ENCODE measurements around the gene ITSN1. TPM values are rescaled to one million over a fixed set of nuclear protein-coding genes. Genes with fewer than 3 reads are reported as not detected.

ITSN1 gene
- total and polyA plus RNA-seq, 2 donors = 7.2 to 7.4 TPM

GRCh38 chr21:33844890-33845205 is 202.5 kb downstream of the ITSN1 start:
- no peaks in the 10 kb centered on the region for H3K4me1 ChIP-seq (ENCODE audit: control insufficient read depth in 2 of 2, insufficient read depth in 2 of 2, low read length in 2 of 2)
- H3K27me3 ChIP-seq (ENCODE audit: control insufficient read depth in 2 of 2, insufficient read depth in 1 of 2, low read length in 1 of 2) = no peaks in the 10 kb centered on the region
- peaks cover 0 to 11% of the 10 kb centered on the region in 2 donors for H3K9me3 ChIP-seq (ENCODE audit: control insufficient read depth in 2 of 2, insufficient read depth in 1 of 2, low read length in 1 of 2)
- no peak overlapping the region for H3K4me3 ChIP-seq (ENCODE audit: low read length in 2 of 2)
- no peak overlapping the region for H3K27ac ChIP-seq (ENCODE audit: low read depth in 1 of 2, low read length in 1 of 2)
- DNase-seq (ENCODE audit: low read depth in 6 of 9, low spot score in 9 of 9) = no peak
- no peaks in the 10 kb centered on the region for H3K36me3 ChIP-seq (ENCODE audit: control insufficient read depth in 2 of 2, insufficient read depth in 2 of 2, low read length in 1 of 2)
- 97% methylated on average over 6 of the region's 6 CpGs for WGBS

GRCh38 chr21:33846141-33846540 is 203.8 kb downstream of the ITSN1 start:
- peaks cover 0 to 11% of the 10 kb centered on the region in 2 donors for H3K9me3 ChIP-seq (ENCODE audit: control insufficient read depth in 2 of 2, insufficient read depth in 1 of 2, low read length in 1 of 2)
- no peak for DNase-seq (ENCODE audit: low read depth in 6 of 9, low spot score in 9 of 9)
- no peaks in the 10 kb centered on the region for H3K36me3 ChIP-seq (ENCODE audit: control insufficient read depth in 2 of 2, insufficient read depth in 2 of 2, low read length in 1 of 2)
- 79% methylated on average over 3 of the region's 3 CpGs for WGBS
- H3K4me3 ChIP-seq (ENCODE audit: low read length in 2 of 2) = no peak overlapping the region
- no peak overlapping the region for H3K27ac ChIP-seq (ENCODE audit: low read depth in 1 of 2, low read length in 1 of 2)
- no peaks in the 10 kb centered on the region for H3K4me1 ChIP-seq (ENCODE audit: control insufficient read depth in 2 of 2, insufficient read depth in 2 of 2, low read length in 2 of 2)
- no peaks in the 10 kb centered on the region for H3K27me3 ChIP-seq (ENCODE audit: control insufficient read depth in 2 of 2, insufficient read depth in 1 of 2, low read length in 1 of 2)

DNA sequence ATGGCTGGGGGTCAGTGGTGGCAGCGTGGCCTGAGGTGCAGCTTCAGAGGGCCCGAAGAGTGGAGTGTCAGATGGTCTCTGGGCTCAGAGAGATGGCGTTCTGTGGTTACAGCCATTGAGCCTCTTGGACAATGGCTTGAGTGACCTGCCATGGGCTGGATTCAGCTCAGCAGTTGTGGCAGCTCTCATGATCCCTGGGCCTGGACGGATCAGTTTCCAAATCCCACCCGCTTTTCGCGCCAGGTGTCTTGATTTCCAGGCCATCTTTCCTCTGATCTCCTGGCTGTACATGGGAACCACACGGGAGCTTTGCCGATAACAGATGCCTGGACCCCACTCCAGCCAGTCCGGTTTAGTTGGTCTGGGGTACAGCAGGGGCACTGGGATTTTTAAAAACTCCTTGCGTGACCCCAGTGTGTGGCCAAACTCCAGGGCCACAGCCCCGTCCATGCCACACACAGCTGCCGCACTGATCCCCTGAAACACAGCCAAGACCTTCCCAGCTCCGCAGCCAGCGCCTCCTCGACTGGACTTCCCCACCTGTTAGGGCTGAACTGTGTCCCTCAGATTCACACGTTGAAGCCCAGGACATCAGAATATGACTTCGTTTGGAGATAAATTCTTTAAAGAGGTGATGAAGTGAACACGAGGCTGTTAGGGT is 205.4 kb downstream of the ITSN1 start:
- DNase-seq (ENCODE audit: low read depth in 6 of 9, low spot score in 9 of 9) = no peak
- Histone ChIP-seq H3K4me1 (ENCODE audit: control insufficient read depth in 2 of 2, insufficient read depth in 2 of 2, low read length in 2 of 2) (no peaks in the 10 kb centered on the region), H3K27ac (ENCODE audit: low read depth in 1 of 2, low read length in 1 of 2) (no peak overlapping the region), H3K36me3 (ENCODE audit: control insufficient read depth in 2 of 2, insufficient read depth in 2 of 2, low read length in 1 of 2) (no peaks in the 10 kb centered on the region), H3K4me3 (ENCODE audit: low read length in 2 of 2) (no peak overlapping the region), H3K27me3 (ENCODE audit: control insufficient read depth in 2 of 2, insufficient read depth in 1 of 2, low read length in 1 of 2) (no peaks in the 10 kb centered on the region), H3K9me3 (ENCODE audit: control insufficient read depth in 2 of 2, insufficient read depth in 1 of 2, low read length in 1 of 2) (peaks cover 0 to 11% of the 10 kb centered on the region in 2 donors)
- 98% methylated on average over 19 of the region's 19 CpGs for WGBS

- 86% methylated on average over 17 of the region's 17 CpGs for WGBS
- no peaks in the 10 kb centered on the region for H3K27me3 ChIP-seq (ENCODE audit: control insufficient read depth in 2 of 2, insufficient read depth in 1 of 2, low read length in 1 of 2)
- no peak overlapping the region for H3K4me3 ChIP-seq (ENCODE audit: low read length in 2 of 2)
- H3K4me1 ChIP-seq (ENCODE audit: control insufficient read depth in 2 of 2, insufficient read depth in 2 of 2, low read length in 2 of 2) = no peaks in the 10 kb centered on the region
- DNase-seq (ENCODE audit: low read depth in 6 of 9, low spot score in 9 of 9) = no peak
- H3K36me3 ChIP-seq (ENCODE audit: control insufficient read depth in 2 of 2, insufficient read depth in 2 of 2, low read length in 1 of 2) = no peaks in the 10 kb centered on the region
- H3K27ac ChIP-seq (ENCODE audit: low read depth in 1 of 2, low read length in 1 of 2) = no peak overlapping the region
- H3K9me3 ChIP-seq (ENCODE audit: control insufficient read depth in 2 of 2, insufficient read depth in 1 of 2, low read length in 1 of 2) = peaks cover 0 to 11% of the 10 kb centered on the region in 2 donors
Measured at GRCh38 chr21:33848249-33848953, 206.1 kb downstream of the ITSN1 start.

GRCh38 chr21:33849834-33850233 is 207.5 kb downstream of the ITSN1 start:
- no peak for DNase-seq (ENCODE audit: low read depth in 6 of 9, low spot score in 9 of 9)
- peaks cover 0 to 11% of the 10 kb centered on the region in 2 donors for H3K9me3 ChIP-seq (ENCODE audit: control insufficient read depth in 2 of 2, insufficient read depth in 1 of 2, low read length in 1 of 2)
- H3K4me1 ChIP-seq (ENCODE audit: control insufficient read depth in 2 of 2, insufficient read depth in 2 of 2, low read length in 2 of 2) = no peaks in the 10 kb centered on the region
- no peak overlapping the region for H3K4me3 ChIP-seq (ENCODE audit: low read length in 2 of 2)
- H3K27ac ChIP-seq (ENCODE audit: low read depth in 1 of 2, low read length in 1 of 2) = no peak overlapping the region
- no peaks in the 10 kb centered on the region for H3K27me3 ChIP-seq (ENCODE audit: control insufficient read depth in 2 of 2, insufficient read depth in 1 of 2, low read length in 1 of 2)
- no peaks in the 10 kb centered on the region for H3K36me3 ChIP-seq (ENCODE audit: control insufficient read depth in 2 of 2, insufficient read depth in 2 of 2, low read length in 1 of 2)

DNA sequence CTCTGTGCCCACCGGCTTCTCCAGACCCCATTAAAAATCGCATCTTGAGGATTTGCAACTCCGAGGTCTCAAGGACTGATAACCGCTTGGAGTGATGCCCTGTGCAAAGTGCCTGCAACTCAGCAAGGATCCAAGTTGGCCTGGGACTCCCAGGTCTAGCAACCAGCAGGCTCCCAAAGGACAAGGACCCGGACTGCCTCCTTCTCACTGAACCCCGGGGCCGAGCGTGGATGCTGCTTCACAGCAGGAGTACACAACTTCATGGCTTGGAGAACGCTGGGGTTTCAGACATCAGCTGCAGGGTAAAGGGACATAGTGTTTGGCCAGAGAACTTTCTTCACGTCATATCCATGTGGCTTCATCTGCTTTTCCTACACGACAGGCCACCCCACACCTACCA is 208.1 kb downstream of the ITSN1 start:
- Histone ChIP-seq H3K27me3 (ENCODE audit: control insufficient read depth in 2 of 2, insufficient read depth in 1 of 2, low read length in 1 of 2) (no peaks in the 10 kb centered on the region), H3K9me3 (ENCODE audit: control insufficient read depth in 2 of 2, insufficient read depth in 1 of 2, low read length in 1 of 2) (peaks cover 0 to 11% of the 10 kb centered on the region in 2 donors), H3K27ac (ENCODE audit: low read depth in 1 of 2, low read length in 1 of 2) (no peak overlapping the region), H3K36me3 (ENCODE audit: control insufficient read depth in 2 of 2, insufficient read depth in 2 of 2, low read length in 1 of 2) (no peaks in the 10 kb centered on the region), H3K4me3 (ENCODE audit: low read length in 2 of 2) (no peak overlapping the region), H3K4me1 (ENCODE audit: control insufficient read depth in 2 of 2, insufficient read depth in 2 of 2, low read length in 2 of 2) (no peaks in the 10 kb centered on the region)
- WGBS = 96% methylated on average over 11 of the region's 11 CpGs
- DNase-seq (ENCODE audit: low read depth in 6 of 9, low spot score in 9 of 9) = no peak

DNA sequence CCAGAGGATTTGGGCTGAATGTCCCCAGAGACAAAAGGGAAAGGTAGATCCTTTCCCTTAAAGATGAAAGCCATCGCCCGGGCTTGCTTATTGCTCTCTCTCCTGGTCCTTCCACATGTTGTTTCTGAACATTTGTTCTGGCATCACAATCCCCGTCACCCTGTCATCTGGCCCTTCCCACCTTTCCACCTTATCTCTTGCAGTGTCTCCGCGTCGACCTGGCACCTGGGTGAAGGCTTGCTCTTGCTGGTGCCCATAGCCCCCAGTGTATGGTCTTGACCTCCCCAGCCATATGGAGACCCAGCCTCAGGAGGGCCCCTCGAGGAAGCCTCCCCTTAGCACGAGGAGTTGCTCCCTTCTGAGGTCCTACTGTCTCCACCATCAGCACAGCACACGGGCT is 208.7 kb downstream of the ITSN1 start:
- Histone ChIP-seq H3K27me3 (ENCODE audit: control insufficient read depth in 2 of 2, insufficient read depth in 1 of 2, low read length in 1 of 2) (no peaks in the 10 kb centered on the region), H3K4me1 (ENCODE audit: control insufficient read depth in 2 of 2, insufficient read depth in 2 of 2, low read length in 2 of 2) (no peaks in the 10 kb centered on the region), H3K27ac (ENCODE audit: low read depth in 1 of 2, low read length in 1 of 2) (no peak overlapping the region), H3K4me3 (ENCODE audit: low read length in 2 of 2) (no peak overlapping the region), H3K36me3 (ENCODE audit: control insufficient read depth in 2 of 2, insufficient read depth in 2 of 2, low read length in 1 of 2) (no peaks in the 10 kb centered on the region), H3K9me3 (ENCODE audit: control insufficient read depth in 2 of 2, insufficient read depth in 1 of 2, low read length in 1 of 2) (peaks cover 0 to 7% of the 10 kb centered on the region in 2 donors)
- 94% methylated on average over 9 of the region's 9 CpGs for WGBS
- no peak for DNase-seq (ENCODE audit: low read depth in 6 of 9, low spot score in 9 of 9)

GRCh38 chr21:33852485-33852884 is 210.2 kb downstream of the ITSN1 start:
- Histone ChIP-seq H3K27me3 (ENCODE audit: control insufficient read depth in 2 of 2, insufficient read depth in 1 of 2, low read length in 1 of 2) (no peaks in the 10 kb centered on the region), H3K36me3 (ENCODE audit: control insufficient read depth in 2 of 2, insufficient read depth in 2 of 2, low read length in 1 of 2) (no peaks in the 10 kb centered on the region), H3K9me3 (ENCODE audit: control insufficient read depth in 2 of 2, insufficient read depth in 1 of 2, low read length in 1 of 2) (no peaks in the 10 kb centered on the region), H3K4me1 (ENCODE audit: control insufficient read depth in 2 of 2, insufficient read depth in 2 of 2, low read length in 2 of 2) (no peaks in the 10 kb centered on the region), H3K27ac (ENCODE audit: low read depth in 1 of 2, low read length in 1 of 2) (no peak overlapping the region), H3K4me3 (ENCODE audit: low read length in 2 of 2) (no peak overlapping the region)
- 92% methylated on average over 6 of the region's 6 CpGs for WGBS
- DNase-seq (ENCODE audit: low read depth in 6 of 9, low spot score in 9 of 9) = no peak

DNA sequence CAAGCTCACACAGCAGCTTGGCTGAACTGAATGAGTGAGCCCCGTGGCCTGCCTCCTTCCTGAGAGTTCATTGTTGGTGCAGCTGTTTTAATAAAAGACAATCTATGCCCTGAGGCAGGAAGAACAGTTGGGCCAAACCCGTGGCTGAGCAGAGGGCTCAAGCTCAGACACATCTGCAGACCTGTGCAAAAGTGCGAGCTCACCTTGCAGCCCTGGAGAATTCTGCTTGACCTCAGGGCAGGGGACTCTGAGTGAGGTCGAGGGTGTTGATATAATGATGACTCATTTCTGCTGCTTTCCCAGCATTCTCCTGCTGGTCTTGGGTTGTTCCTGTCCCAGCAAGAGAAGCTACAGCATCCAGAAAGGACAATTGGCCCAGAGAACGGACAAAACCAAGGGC is 212.3 kb downstream of the ITSN1 start:
- Histone ChIP-seq H3K27me3 (ENCODE audit: control insufficient read depth in 2 of 2, insufficient read depth in 1 of 2, low read length in 1 of 2) (no peaks in the 10 kb centered on the region), H3K4me3 (ENCODE audit: low read length in 2 of 2) (no peak overlapping the region), H3K27ac (ENCODE audit: low read depth in 1 of 2, low read length in 1 of 2) (no peak overlapping the region), H3K4me1 (ENCODE audit: control insufficient read depth in 2 of 2, insufficient read depth in 2 of 2, low read length in 2 of 2) (peaks cover 0 to 2% of the 10 kb centered on the region in 2 donors), H3K36me3 (ENCODE audit: control insufficient read depth in 2 of 2, insufficient read depth in 2 of 2, low read length in 1 of 2) (no peaks in the 10 kb centered on the region), H3K9me3 (ENCODE audit: control insufficient read depth in 2 of 2, insufficient read depth in 1 of 2, low read length in 1 of 2) (no peaks in the 10 kb centered on the region)
- 73% methylated on average over 5 of the region's 5 CpGs for whole genome bisulfite sequencing
- DNase-seq (ENCODE audit: low read depth in 6 of 9, low spot score in 9 of 9) = no peak
